OCI-LY7 (cell line): ENCODE measurements around the gene RPS24.

ENCODE experiments used
- CTCF ChIP-seq: fragments of 200-600 bp; sonication (generic); conservative IDR thresholded peaks from 2 replicates; pipeline ENCODE4 v1.5.1; 2014; ENCODE audit warnings: mild to moderate bottlenecking, antibody characterized with exemption, low read length, moderate library complexity, mixed read lengths
- EZH2phosphoT487 ChIP-seq: fragments of 200-600 bp; sonication (generic); IDR thresholded peaks from 2 replicates; pipeline ENCODE4 v1.6.1; 2018; ENCODE audit warnings: low read depth, borderline replicate concordance, mild to moderate bottlenecking, mixed run types, antibody characterized with exemption, low read length, moderate library complexity, mixed read lengths

GRCh38 chr10:78013564-78013963 is 20.1 kb upstream of the RPS24 start:
- no peak for TF ChIP-seq CTCF
- TF ChIP-seq EZH2phosphoT487, result no peak
